IPS DF 6.9 (cell line): ENCODE measurements around the gene ARAP3.

Experiments used
- DNase-seq: peaks from one replicate; pipeline ENCODE4 v3.0.0-alpha.2; 2013; ENCODE audit warnings: low read depth, low spot score
- H3K27ac ChIP-seq: one replicate; pipeline ENCODE4 v1.5.1; 2013; ENCODE audit warnings: low read length, control low read depth
- H3K27me3 ChIP-seq: 2 replicates; pipeline ENCODE4 v1.6.1; 2013; ENCODE audit warnings: mild to moderate bottlenecking, low read length; ENCODE audit not compliant: control insufficient read depth, insufficient read depth
- H3K36me3 ChIP-seq: 2 replicates; pipeline ENCODE4 v1.6.1; 2013; ENCODE audit warnings: low read length; ENCODE audit not compliant: control insufficient read depth, insufficient read depth
- H3K4me1 ChIP-seq: 2 replicates; pipeline ENCODE4 v1.6.1; 2013; ENCODE audit warnings: low read length; ENCODE audit not compliant: control insufficient read depth, insufficient read depth
- H3K4me3 ChIP-seq: 2 replicates; pipeline ENCODE4 v1.5.1; 2013; ENCODE audit warnings: mild to moderate bottlenecking, low read length
- H3K9me3 ChIP-seq: 2 replicates; pipeline ENCODE4 v1.6.1; 2013; ENCODE audit warnings: low read length, inconsistent platforms; ENCODE audit not compliant: control insufficient read depth, insufficient read depth
- WGBS: extraction: QIAGEN DNeasy Blood & Tissue Kit; methylation state at CpG from one replicate; pipeline ENCODE4 v1.1.7; 2013; ENCODE audit warnings: mixed read lengths, missing lambda C conversion rate; ENCODE audit not compliant: insufficient read length, insufficient coverage; 5-methylcytosine and 5-hydroxymethylcytosine counted together

ARAP3 gene

DNA sequence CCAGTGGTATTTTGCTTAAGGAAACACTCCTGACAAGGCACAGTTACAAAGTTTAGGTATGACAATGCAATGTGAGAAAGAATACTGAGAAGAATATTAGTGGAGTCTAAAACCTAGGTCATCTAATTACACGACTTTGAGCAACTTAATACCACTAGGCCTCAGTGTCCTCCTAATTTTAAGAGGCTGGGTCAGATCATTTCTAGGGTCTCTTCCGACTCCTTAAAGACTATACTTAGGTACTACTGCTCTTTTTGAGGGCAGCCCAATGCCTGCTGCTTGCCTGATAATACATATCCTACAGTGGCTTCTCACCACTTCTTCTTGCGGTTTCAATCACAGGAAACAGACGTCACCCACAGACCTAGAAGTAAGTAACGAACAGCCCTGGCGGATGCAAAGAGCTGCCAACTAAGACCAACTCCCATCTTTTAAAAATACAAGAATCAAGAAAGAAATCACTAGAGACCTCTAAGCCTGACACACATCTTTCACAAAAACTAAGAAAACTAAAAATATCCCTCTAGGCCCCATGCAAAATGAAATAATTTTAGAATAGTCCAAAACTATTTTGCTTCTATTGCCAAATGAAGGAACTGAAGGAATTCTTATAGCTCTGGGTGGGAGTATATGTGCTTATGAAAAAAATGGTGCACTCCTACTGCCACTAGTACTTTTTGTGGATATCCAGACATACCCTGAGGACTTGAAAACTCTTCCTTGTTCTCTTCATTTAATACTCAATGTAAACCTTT is 76.3 kb downstream of the ARAP3 start:
- no peaks in the 10 kb centered on the region for H3K4me1 ChIP-seq
- H3K4me3 ChIP-seq, result no peak overlapping the region
- no peaks in the 10 kb centered on the region for H3K36me3 ChIP-seq
- no peak overlapping the region for H3K27ac ChIP-seq
- no peaks in the 10 kb centered on the region for H3K9me3 ChIP-seq
- no peak for DNase-seq
- no peaks in the 10 kb centered on the region for H3K27me3 ChIP-seq
- WGBS, result no CpG with 5 or more reads among the region's 6 CpGs

DNA sequence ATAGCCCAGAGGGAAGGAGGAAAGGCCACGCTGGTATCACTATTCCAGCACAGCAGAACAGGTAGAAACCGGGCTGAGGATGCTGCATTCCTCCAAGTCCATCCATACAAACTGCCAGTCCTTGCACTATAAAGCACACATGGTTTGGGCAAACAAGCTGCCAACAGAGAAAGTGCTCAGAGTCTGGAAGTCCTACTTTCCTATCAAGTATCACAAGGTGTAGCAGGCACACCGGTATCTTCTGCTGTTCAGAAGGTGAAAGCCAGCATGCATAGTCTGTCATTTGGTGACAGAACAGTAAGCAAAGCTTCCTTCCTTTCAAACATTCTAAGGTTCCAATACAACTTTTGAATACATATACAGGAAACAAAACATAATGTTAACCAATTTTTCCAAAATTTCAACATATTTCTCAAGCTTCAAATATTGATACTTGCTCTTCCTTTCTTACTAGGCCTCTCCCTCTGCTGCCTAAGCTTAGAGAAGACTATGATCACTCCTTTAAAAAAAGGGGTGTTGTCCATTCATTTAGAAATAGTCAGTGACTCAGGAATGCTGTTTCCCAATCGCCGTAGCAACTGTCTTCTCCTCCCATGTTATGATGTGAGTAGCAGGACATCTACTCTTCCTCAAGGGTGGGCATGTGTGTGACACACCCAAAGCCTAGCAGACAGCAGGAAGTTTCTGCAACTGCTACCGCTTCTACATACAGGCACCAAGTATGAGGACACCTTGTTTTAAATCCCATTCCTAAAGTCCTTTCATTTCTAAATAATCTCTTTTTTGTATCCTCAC is 77.9 kb downstream of the ARAP3 start:
- H3K4me3 ChIP-seq, result no peak overlapping the region

More for the DNA sequence above, 77.9 kb downstream of the ARAP3 start:
- H3K27me3 ChIP-seq, result no peaks in the 10 kb centered on the region
- no peak overlapping the region for H3K27ac ChIP-seq
- WGBS, result no CpG with 5 or more reads among the region's 6 CpGs
- H3K4me1 ChIP-seq, result no peaks in the 10 kb centered on the region
- DNase-seq, result no peak
- H3K9me3 ChIP-seq, result no peaks in the 10 kb centered on the region
- no peaks in the 10 kb centered on the region for H3K36me3 ChIP-seq
